Neural crest cell (in vitro differentiated cells): Measurements from ENCODE around the gene EHF. TPM values are rescaled to one million over a fixed set of nuclear protein-coding genes. Genes with fewer than 3 reads are reported as not detected.

Experiments used
- DNase-seq: peaks from one replicate; pipeline ENCODE4 v3.0.0; 2021; ENCODE audit warnings: low read depth, mixed read lengths, low spot score
- H3K27ac Mint-ChIP-seq: one replicate; pipeline ENCODE4 v1.8.0; 2021; ENCODE audit warnings: mild to moderate bottlenecking, mixed read lengths; ENCODE audit not compliant: unreplicated experiment
- H3K27me3 Mint-ChIP-seq: 2 replicates; pipeline ENCODE4 v1.8.0; 2021; ENCODE audit warnings: low read depth, mild to moderate bottlenecking, mixed read lengths
- H3K36me3 Mint-ChIP-seq: 2 replicates; pipeline ENCODE4 v1.8.0; 2021; ENCODE audit warnings: low read depth, mild to moderate bottlenecking, mixed read lengths
- H3K4me1 Mint-ChIP-seq: 2 replicates; pipeline ENCODE4 v1.8.0; 2021; ENCODE audit warnings: mixed read lengths
- H3K4me3 Mint-ChIP-seq: one replicate; pipeline ENCODE4 v1.8.0; 2021; ENCODE audit warnings: mild to moderate bottlenecking, mixed read lengths
- H3K9me3 Mint-ChIP-seq: 2 replicates; pipeline ENCODE4 v1.8.0; 2021; ENCODE audit warnings: mixed read lengths
- total RNA-seq: library from RNA; stranded (reverse); gene quantifications from 2 replicates; pipeline ENCODE4 v1.2.1, GENCODE V29; 2021
- TF ChIP-seq, protein P1 (sequence below): fragments of 200-600 bp; sonication (generic); conservative IDR thresholded peaks from 2 replicates; pipeline ENCODE4 v1.5.0; 2021; ENCODE audit warnings: antibody characterized with exemption, mild to moderate bottlenecking

The EHF gene
- total RNA-seq, 1 donor from 2014 or later = not detected

DNA sequence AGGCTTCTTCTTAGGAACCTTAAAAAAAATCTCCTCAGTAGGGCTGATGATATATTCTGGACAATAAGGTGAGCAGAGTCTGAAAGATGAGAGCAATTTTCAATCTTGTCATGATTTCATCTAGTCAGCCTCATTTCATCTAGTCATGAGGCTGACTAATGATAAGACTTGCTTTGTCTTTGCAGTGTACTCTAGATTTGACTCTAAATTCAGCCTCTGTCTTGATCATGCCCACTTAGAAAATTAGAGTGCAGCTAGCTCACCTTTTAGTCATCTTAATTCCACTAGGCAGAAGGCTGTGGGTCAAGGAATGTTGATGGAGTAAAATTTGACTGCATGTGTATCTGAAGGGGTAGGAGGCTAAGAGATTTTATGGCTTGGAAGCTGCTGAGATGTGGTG is 5.5 kb downstream of the EHF start:
- H3K27ac Mint-ChIP-seq = no peak overlapping the region
- TF ChIP-seq, protein P1, sequence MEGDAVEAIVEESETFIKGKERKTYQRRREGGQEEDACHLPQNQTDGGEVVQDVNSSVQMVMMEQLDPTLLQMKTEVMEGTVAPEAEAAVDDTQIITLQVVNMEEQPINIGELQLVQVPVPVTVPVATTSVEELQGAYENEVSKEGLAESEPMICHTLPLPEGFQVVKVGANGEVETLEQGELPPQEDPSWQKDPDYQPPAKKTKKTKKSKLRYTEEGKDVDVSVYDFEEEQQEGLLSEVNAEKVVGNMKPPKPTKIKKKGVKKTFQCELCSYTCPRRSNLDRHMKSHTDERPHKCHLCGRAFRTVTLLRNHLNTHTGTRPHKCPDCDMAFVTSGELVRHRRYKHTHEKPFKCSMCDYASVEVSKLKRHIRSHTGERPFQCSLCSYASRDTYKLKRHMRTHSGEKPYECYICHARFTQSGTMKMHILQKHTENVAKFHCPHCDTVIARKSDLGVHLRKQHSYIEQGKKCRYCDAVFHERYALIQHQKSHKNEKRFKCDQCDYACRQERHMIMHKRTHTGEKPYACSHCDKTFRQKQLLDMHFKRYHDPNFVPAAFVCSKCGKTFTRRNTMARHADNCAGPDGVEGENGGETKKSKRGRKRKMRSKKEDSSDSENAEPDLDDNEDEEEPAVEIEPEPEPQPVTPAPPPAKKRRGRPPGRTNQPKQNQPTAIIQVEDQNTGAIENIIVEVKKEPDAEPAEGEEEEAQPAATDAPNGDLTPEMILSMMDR = no peak
- no peaks in the 10 kb centered on the region for H3K36me3 Mint-ChIP-seq
- peaks cover 10% of the 10 kb centered on the region for H3K4me1 Mint-ChIP-seq
- peaks cover 4% of the 10 kb centered on the region for H3K9me3 Mint-ChIP-seq
- H3K4me3 Mint-ChIP-seq = no peak overlapping the region
- no peak for DNase-seq
- no peaks in the 10 kb centered on the region for H3K27me3 Mint-ChIP-seq

- H3K27me3 Mint-ChIP-seq = no peaks in the 10 kb centered on the region
- H3K4me3 Mint-ChIP-seq = no peak overlapping the region
- TF ChIP-seq, protein P1 = no peak
- H3K36me3 Mint-ChIP-seq = no peaks in the 10 kb centered on the region
- peaks cover 4% of the 10 kb centered on the region for H3K9me3 Mint-ChIP-seq
- no peak for DNase-seq
- H3K4me1 Mint-ChIP-seq = peaks cover 7% of the 10 kb centered on the region
- no peak overlapping the region for H3K27ac Mint-ChIP-seq
Measured at GRCh38 chr11:34627197-34627596, 6.3 kb downstream of the EHF start.

GRCh38 chr11:34629711-34630110 is 8.8 kb downstream of the EHF start:
- Mint-ChIP-seq H3K27ac (no peak overlapping the region), H3K36me3 (no peaks in the 10 kb centered on the region), H3K9me3 (peaks cover 4% of the 10 kb centered on the region), H3K4me3 (no peak overlapping the region), H3K4me1 (peaks cover 13% of the 10 kb centered on the region), H3K27me3 (no peaks in the 10 kb centered on the region)
- TF ChIP-seq, protein P1 = no peak
- DNase-seq = no peak

- Mint-ChIP-seq H3K4me1 (peaks cover 13% of the 10 kb centered on the region), H3K36me3 (no peaks in the 10 kb centered on the region), H3K27ac (no peak overlapping the region), H3K27me3 (no peaks in the 10 kb centered on the region), H3K4me3 (no peak overlapping the region), H3K9me3 (peaks cover 4% of the 10 kb centered on the region)
- TF ChIP-seq, protein P1 = no peak
- no peak for DNase-seq
Measured at GRCh38 chr11:34630544-34630943, 9.7 kb downstream of the EHF start.

- H3K27ac Mint-ChIP-seq = no peak overlapping the region
- H3K4me3 Mint-ChIP-seq = no peak overlapping the region
- peaks cover 13% of the 10 kb centered on the region for H3K4me1 Mint-ChIP-seq
- no peak for DNase-seq
- H3K36me3 Mint-ChIP-seq = no peaks in the 10 kb centered on the region
- peaks cover 4% of the 10 kb centered on the region for H3K9me3 Mint-ChIP-seq
- TF ChIP-seq, protein P1 = no peak
- no peaks in the 10 kb centered on the region for H3K27me3 Mint-ChIP-seq
Measured at GRCh38 chr11:34631297-34631696, 10.4 kb downstream of the EHF start.

- DNase-seq = no peak
- H3K27ac Mint-ChIP-seq = no peak overlapping the region
- H3K4me3 Mint-ChIP-seq = no peak overlapping the region
- peaks cover 13% of the 10 kb centered on the region for H3K4me1 Mint-ChIP-seq
- H3K9me3 Mint-ChIP-seq = peaks cover 3% of the 10 kb centered on the region
- no peaks in the 10 kb centered on the region for H3K27me3 Mint-ChIP-seq
- TF ChIP-seq, protein P1 = no peak
- no peaks in the 10 kb centered on the region for H3K36me3 Mint-ChIP-seq
Measured at GRCh38 chr11:34631737-34632104, 10.8 kb downstream of the EHF start.
